Activated CD8-positive, alpha-beta T cell treated with anti-CD3 and anti-CD28 coated beads, Interleukin-2, amount 10 ng/mL, durations not matched to agents 7 days and 5 days (primary cell): ENCODE results near the gene SPANXD. TPM values are rescaled to one million over a fixed set of nuclear protein-coding genes. Genes with fewer than 3 reads are reported as not detected.
"Not testable (repeated sequence)": the region's sequence is repeated elsewhere in the genome, so short reads cannot be mapped to it uniquely, and the experiment has no call there.

ENCODE experiments used
- ATAC-seq: fragments of 150-1000 bp; cut with Tn5 transposase; one replicate; pipeline ENCODE4 v1.10.0; 2021; ENCODE audit warnings: moderate library complexity
- CTCF ChIA-PET: fragments of 350-600 bp; sonication (Branson Sonifier 250); formaldehyde crosslinking; loops from one replicate; lab custom pipeline; 2021; ENCODE audit warnings: antibody characterized with exemption; lab: Charles Lee
- POLR2A ChIA-PET: fragments of 350-600 bp; sonication (Branson Sonifier 250); formaldehyde crosslinking; loops from one replicate; lab custom pipeline; 2021; ENCODE audit warnings: antibody characterized with exemption; lab: Charles Lee
- DNase-seq: peaks from one replicate; pipeline ENCODE4 v3.0.0-alpha.2; 2020
- H3K27ac Mint-ChIP-seq: one replicate; pipeline ENCODE4 v1.8.0; 2021; ENCODE audit warnings: mild to moderate bottlenecking, mixed read lengths
- H3K27me3 Mint-ChIP-seq: one replicate; pipeline ENCODE4 v1.8.0; 2021; ENCODE audit warnings: low read depth, mixed read lengths
- H3K36me3 Mint-ChIP-seq: one replicate; pipeline ENCODE4 v1.8.0; 2021; ENCODE audit warnings: low read depth, mixed read lengths
- H3K4me1 Mint-ChIP-seq: one replicate; pipeline ENCODE4 v1.8.0; 2021; ENCODE audit warnings: low read depth, mixed read lengths
- H3K4me3 Mint-ChIP-seq: one replicate; pipeline ENCODE4 v1.8.0; 2021; ENCODE audit warnings: mild to moderate bottlenecking, mixed read lengths
- H3K9me3 Mint-ChIP-seq: one replicate; pipeline ENCODE4 v1.8.0; 2022; ENCODE audit warnings: mixed read lengths; ENCODE audit not compliant: insufficient read depth
- total RNA-seq, 2 experiments: library from RNA; stranded (reverse); gene quantifications; one replicate each; pipeline ENCODE4 v1.2.3, GENCODE V29; 2021

SPANXD gene, protein sequence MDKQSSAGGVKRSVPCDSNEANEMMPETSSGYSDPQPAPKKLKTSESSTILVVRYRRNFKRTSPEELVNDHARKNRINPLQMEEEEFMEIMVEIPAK
- total RNA-seq: not detected

DNA sequence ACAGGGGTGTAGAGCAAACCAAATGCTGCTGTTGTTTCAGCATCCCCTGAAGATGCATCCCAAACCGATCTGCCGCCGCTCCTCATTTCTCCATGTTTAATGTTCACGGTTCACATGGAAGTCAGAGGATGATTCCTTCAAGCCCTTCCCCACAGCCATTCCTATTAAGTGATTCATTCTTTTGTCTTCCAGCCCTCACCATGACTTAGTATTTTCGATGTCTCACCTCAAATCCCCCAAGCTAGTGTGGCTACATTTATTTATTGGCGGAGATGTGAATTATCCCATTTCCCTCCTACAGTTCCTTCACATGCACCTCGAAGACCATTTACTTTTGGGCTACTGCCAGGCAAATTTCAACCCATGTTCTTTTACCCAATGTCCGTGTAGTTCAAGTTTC is at the start of gene SPANXD:
SPANXD (minus strand) TSS at position 101 of the 400 bp plus-strand sequence. CDS start 334 bp downstream, outside the sequence.
- H3K27me3 Mint-ChIP-seq, H3K4me3 Mint-ChIP-seq, POLR2A ChIA-PET, H3K36me3 Mint-ChIP-seq, CTCF ChIA-PET, ATAC-seq, H3K27ac Mint-ChIP-seq, H3K9me3 Mint-ChIP-seq, DNase-seq, H3K4me1 Mint-ChIP-seq: not testable (repeated sequence)

DNA sequence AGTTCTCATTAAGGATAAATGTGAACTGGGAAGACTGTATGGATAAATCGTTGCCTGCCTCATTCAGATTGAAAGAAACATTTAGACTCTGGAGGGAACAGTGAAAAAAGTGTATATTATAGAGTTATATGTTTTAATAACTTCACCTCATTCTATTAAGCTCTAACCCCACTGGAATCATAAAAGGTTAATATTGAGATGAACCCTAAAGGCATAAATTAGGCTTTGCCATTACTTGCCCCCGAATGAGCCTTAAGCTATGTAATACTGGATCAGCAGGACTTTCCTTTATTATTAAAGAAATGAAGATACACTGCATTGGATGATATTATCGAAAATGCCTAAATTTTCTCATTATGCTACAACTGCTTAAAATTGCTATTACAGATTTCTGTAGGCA is 44.1 kb upstream of the SPANXD start:
- Mint-ChIP-seq H3K4me3 (no peak overlapping the region), H3K36me3 (no peaks in the 10 kb centered on the region), H3K9me3 (peaks cover 5% of the 10 kb centered on the region), H3K27ac (no peak overlapping the region), H3K4me1 (no peaks in the 10 kb centered on the region), H3K27me3 (no peaks in the 10 kb centered on the region)
- ChIA-PET CTCF (no interaction called here), POLR2A (no interaction called here)
- DNase-seq (no peak), ATAC-seq (no peak)

DNA sequence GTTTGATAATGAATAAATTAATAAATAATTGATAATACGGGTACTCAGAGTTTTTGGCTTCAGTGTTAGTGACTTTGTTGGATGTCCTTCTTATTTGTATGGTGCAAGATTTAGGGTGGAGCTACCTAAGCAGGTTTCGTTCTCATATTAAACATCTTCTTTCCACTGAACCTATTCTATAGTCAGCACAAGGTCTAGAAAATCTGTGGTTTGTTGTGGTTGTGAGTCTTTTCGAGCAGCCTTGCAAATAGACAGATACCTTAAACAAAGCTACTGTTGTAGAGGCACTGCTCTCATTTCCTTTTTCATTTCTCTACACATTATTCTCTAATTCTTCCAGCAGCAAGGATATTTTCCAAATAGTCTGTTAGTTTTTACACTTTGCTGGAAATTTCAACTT is 38.1 kb upstream of the SPANXD start:
- no peaks in the 10 kb centered on the region for H3K36me3 Mint-ChIP-seq
- no peak for ATAC-seq
- H3K4me1 Mint-ChIP-seq: no peaks in the 10 kb centered on the region
- CTCF ChIA-PET: no interaction called here
- H3K27me3 Mint-ChIP-seq: no peaks in the 10 kb centered on the region
- no peak overlapping the region for H3K27ac Mint-ChIP-seq
- no peaks in the 10 kb centered on the region for H3K9me3 Mint-ChIP-seq
- DNase-seq: no peak
- no peak overlapping the region for H3K4me3 Mint-ChIP-seq
- POLR2A ChIA-PET: interaction anchor here (0.6 kb wide), 1 partner anchor 1900 kb away, joined by 3 read pairs; no protein-coding TSS in a partner anchor

DNA sequence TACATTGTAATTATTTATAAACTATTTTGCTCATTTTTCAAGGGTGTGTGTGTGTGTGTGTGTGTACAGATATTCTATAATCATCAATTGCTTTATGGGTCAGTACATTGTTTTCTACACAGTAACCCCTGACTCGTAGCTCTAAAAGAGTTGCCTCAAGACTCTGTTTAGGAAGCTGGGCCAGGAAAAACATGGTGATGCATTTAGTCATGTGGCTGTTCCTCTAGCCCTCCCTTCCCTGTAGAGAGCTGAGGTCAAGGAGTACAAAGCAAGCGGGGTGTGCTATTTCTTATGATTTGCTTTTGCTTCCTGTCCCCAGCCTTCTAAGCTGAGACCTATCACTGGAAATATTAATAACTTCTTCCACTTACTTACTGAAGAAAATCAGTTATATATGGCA is 34.8 kb upstream of the SPANXD start:
- Mint-ChIP-seq H3K4me3 (no peak overlapping the region), H3K27ac (no peak overlapping the region), H3K9me3 (no peaks in the 10 kb centered on the region), H3K36me3 (no peaks in the 10 kb centered on the region), H3K4me1 (no peaks in the 10 kb centered on the region), H3K27me3 (no peaks in the 10 kb centered on the region)
- DNase-seq (no peak), ATAC-seq (no peak)
- ChIA-PET CTCF (no interaction called here), POLR2A (no interaction called here)

DNA sequence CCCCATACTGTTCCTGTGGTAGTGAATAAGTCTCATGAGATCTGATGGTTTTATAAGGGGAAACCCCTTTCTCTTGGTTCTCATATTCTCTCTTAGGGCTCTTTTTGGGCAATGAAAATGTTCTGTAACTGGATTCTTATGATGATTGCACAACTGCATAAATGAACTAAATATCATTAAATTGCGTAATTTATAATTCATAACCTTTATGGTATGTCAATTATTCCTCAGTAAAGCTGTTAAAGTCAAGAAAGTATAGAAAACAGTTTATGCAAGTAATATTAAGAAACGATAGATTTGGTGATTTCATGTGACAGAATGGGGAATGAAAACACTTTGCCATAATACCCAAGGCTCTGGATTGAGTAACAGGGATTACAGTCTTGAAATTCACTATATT is 33.5 kb upstream of the SPANXD start:
- no peaks in the 10 kb centered on the region for H3K27me3 Mint-ChIP-seq
- ATAC-seq: no peak
- ChIA-PET CTCF (no interaction called here), POLR2A (no interaction called here)
- no peak for DNase-seq
- H3K27ac Mint-ChIP-seq: no peak overlapping the region
- no peak overlapping the region for H3K4me3 Mint-ChIP-seq
- no peaks in the 10 kb centered on the region for H3K9me3 Mint-ChIP-seq
- no peaks in the 10 kb centered on the region for H3K36me3 Mint-ChIP-seq
- no peaks in the 10 kb centered on the region for H3K4me1 Mint-ChIP-seq

DNA sequence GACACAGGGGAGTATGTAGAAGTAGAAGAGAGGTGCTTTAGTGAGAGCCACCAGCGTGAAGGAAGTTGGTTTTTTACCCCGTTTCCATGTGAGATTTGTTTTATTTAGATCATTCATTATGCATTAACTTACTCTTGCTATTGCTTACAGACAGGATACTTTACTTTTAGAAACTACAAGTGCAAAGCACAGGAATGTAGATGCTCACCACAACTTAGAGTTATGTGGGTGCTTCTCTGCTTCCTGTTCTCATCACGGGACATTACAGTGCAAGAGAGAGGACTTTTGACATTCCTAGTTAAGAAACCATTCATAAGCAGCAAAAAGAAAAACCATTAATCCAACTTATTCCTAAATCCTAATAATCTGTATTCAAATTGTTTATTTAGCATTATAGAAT is 25.6 kb upstream of the SPANXD start:
- ChIA-PET CTCF (no interaction called here), POLR2A (no interaction called here)
- Mint-ChIP-seq H3K9me3 (no peaks in the 10 kb centered on the region), H3K27ac (no peak overlapping the region), H3K27me3 (no peaks in the 10 kb centered on the region), H3K4me1 (no peaks in the 10 kb centered on the region), H3K36me3 (no peaks in the 10 kb centered on the region), H3K4me3 (no peak overlapping the region)
- DNase-seq (no peak), ATAC-seq (no peak)

DNA sequence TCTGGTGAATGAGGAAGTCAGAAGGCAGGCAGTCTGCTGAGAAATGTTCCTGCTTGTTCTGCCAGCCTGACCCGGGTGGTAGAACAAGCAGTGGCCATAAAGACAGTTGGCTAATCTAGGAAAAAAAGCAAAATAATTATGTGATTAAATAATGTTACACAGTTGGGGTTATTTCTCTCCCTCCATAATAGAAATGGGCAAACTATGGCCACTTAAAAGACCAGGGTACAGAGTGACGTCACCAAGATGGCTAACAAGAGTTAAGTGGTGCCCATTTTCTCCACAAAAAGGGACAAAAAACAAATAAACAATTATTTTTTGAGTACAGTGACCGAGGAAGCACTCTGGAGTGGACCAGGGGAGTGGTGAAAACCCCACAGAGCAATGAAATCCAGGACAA is 16.1 kb upstream of the SPANXD start:
- ATAC-seq (no peak), DNase-seq (no peak)
- POLR2A ChIA-PET: no interaction called here
- no peak overlapping the region for H3K4me3 Mint-ChIP-seq
- H3K4me1 Mint-ChIP-seq: no peaks in the 10 kb centered on the region
- no peaks in the 10 kb centered on the region for H3K27me3 Mint-ChIP-seq
- no peaks in the 10 kb centered on the region for H3K9me3 Mint-ChIP-seq
- no peaks in the 10 kb centered on the region for H3K36me3 Mint-ChIP-seq
- CTCF ChIA-PET: no interaction called here
- no peak overlapping the region for H3K27ac Mint-ChIP-seq

DNA sequence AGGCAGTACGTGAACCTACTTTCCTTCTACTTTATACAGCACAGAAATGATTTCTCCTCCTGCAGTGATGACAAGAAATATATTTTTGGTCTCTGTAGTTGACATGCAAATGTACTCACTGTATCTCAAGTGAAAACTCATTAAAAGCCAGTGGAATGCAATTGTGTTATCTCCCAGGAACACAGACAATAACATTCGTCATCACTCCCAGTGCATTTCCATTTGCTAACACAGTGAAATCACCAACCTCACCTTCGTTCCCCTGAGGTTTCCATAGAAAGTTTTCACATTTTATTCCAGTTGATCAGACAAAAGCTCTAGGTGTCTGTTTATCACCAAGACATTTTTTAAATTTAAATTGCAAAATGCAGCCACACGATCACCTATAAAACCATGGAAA is 2.5 kb upstream of the SPANXD start:
- ATAC-seq: no peak
- Mint-ChIP-seq H3K4me3 (no peak overlapping the region), H3K36me3 (no peaks in the 10 kb centered on the region), H3K4me1 (no peaks in the 10 kb centered on the region), H3K27ac (no peak overlapping the region), H3K9me3 (peaks cover 3% of the 10 kb centered on the region), H3K27me3 (no peaks in the 10 kb centered on the region)
- ChIA-PET POLR2A (no interaction called here), CTCF (no interaction called here)
- no peak for DNase-seq

DNA sequence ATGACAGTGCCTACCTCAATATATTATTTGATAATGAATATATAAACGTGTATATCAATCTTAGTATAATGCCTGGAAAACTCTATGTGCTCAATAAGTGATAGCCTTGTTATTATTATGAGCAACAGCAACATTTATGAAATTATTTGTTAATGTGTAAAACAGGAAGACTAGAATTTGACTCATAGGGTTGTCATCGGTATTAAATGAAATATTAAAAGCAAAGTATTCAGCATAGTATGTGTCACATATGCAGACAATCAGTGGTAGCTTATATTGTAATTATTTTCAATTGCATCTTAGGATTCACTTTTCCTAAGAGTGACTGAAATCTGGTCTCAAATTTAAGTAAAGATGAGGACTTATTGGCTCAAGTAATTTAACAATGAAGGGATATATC is 24.6 kb downstream of the SPANXD start:
- H3K4me3 Mint-ChIP-seq: no peak overlapping the region
- H3K27ac Mint-ChIP-seq: no peak overlapping the region
- DNase-seq (no peak), ATAC-seq (no peak)
- no peaks in the 10 kb centered on the region for H3K27me3 Mint-ChIP-seq
- CTCF ChIA-PET: no interaction called here
- no peaks in the 10 kb centered on the region for H3K36me3 Mint-ChIP-seq
- no peaks in the 10 kb centered on the region for H3K4me1 Mint-ChIP-seq
- H3K9me3 Mint-ChIP-seq: peaks cover 8% of the 10 kb centered on the region
- POLR2A ChIA-PET: no interaction called here

DNA sequence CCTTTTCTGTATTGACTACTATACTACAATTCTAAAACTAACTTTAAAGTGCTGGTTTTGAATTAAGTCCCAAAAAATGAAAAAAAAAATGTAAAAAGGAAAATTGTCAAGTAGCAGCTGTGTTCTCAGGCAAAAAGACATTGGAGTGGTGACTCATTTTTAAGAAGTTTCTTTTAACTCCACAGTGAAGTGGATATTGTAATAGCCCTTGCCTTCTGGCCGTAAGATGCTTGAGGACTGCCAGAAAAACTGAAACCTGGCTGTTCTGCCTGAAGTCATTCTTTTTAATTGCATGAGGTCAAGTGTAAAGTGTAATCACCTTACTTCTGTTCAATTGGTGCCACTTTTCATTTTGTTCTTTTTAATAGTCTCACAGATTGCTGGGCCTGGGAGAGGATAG is 28.9 kb downstream of the SPANXD start:
- Mint-ChIP-seq H3K36me3 (no peaks in the 10 kb centered on the region), H3K27me3 (no peaks in the 10 kb centered on the region), H3K9me3 (peaks cover 8% of the 10 kb centered on the region), H3K4me1 (no peaks in the 10 kb centered on the region), H3K27ac (no peak overlapping the region), H3K4me3 (no peak overlapping the region)
- DNase-seq (no peak), ATAC-seq (no peak)
- ChIA-PET POLR2A (no interaction called here), CTCF (no interaction called here)

DNA sequence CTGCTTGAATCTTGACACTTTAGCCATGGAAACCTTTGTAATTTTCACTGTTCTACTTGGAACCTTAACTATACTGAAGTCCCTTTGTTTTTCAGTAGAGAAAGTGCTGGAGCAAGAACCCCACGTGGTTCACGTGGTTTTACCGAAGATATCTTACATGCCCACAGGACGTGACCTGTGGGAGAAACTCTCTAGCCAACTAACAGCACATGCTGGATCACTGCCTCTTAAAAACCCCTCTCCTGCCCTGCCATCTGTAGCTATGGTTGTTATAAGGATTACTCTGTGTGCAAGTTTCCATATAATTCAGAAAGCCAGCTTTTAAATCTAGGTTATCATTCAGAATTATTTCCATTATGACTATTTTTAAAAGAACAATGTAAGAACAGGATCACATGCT is 30.2 kb downstream of the SPANXD start:
- ChIA-PET CTCF (no interaction called here), POLR2A (no interaction called here)
- Mint-ChIP-seq H3K4me1 (no peaks in the 10 kb centered on the region), H3K27me3 (no peaks in the 10 kb centered on the region), H3K27ac (no peak overlapping the region), H3K9me3 (peaks cover 3% of the 10 kb centered on the region), H3K36me3 (no peaks in the 10 kb centered on the region), H3K4me3 (no peak overlapping the region)
- ATAC-seq: no peak
- no peak for DNase-seq

DNA sequence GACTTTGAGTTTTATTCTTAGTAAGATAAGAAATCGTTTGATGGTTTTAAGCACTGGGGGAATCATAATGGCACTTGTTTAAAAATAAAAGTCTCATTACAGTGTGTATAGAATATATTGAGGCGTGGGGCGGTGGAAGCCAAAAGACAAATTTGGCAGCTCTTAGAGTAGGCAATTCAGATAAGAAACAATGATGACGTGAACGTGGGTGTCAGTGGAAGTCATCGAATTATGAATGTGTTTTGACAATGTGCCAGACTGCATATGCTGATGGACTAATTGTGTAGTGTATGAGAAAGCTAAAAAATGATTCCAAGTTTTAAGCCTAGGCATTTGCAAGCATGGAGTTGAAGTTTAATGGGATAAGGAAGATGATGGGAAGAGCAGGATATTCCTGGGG is 35.8 kb downstream of the SPANXD start:
- Mint-ChIP-seq H3K27me3 (no peaks in the 10 kb centered on the region), H3K9me3 (peaks cover 3% of the 10 kb centered on the region), H3K4me3 (no peak overlapping the region), H3K4me1 (no peaks in the 10 kb centered on the region), H3K27ac (no peak overlapping the region), H3K36me3 (no peaks in the 10 kb centered on the region)
- CTCF ChIA-PET: no interaction called here
- ATAC-seq (no peak), DNase-seq (no peak)
- POLR2A ChIA-PET: no interaction called here

DNA sequence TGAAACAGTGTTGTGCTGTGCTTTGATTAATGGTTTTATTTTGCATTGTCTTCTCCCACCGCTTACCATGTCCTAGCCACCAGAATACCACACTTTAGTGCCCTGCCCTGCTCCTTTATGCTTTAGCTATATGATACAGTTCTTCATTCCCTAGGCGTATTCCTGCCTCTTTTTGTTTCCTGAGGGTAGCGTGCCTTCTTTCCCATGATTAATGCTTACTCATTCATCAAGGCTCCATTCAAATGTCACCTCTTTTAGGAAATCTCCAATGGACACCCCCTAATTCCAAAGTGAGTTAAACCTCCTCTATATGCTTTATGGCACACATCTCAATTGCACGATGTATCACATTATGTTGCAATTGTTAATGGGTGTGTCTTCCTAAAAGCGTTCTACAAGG is 46.3 kb downstream of the SPANXD start:
- Mint-ChIP-seq H3K27me3 (no peaks in the 10 kb centered on the region), H3K9me3 (no peaks in the 10 kb centered on the region), H3K4me1 (no peaks in the 10 kb centered on the region), H3K27ac (no peak overlapping the region), H3K36me3 (no peaks in the 10 kb centered on the region), H3K4me3 (no peak overlapping the region)
- POLR2A ChIA-PET: no interaction called here
- ATAC-seq (no peak), DNase-seq (no peak)
- CTCF ChIA-PET: no interaction called here
